Stimulated activated CD8-positive, alpha-beta memory T cell treated with anti-CD3 and anti-CD28 coated beads, Interleukin-15, amount 100 ng/mL, for 1 hour (primary cell): ENCODE results near the gene FAM124B.
"Not testable (repeated sequence)": the region's sequence is repeated elsewhere in the genome, so short reads cannot be mapped to it uniquely, and the experiment has no call there.

ENCODE experiments used
- DNase-seq: peaks from one replicate; pipeline ENCODE4 v3.0.0-alpha.2; 2020; ENCODE audit warnings: low read depth

Gene FAM124B

GRCh38 chr2:224412141-224413015 lies 10.5 kb upstream of the FAM124B start:
- DNase-seq = no peak

GRCh38 chr2:224410946-224411561 lies 9.1 kb upstream of the FAM124B start:
- no peak for DNase-seq

- DNase-seq = no peak
Measured at GRCh38 chr2:224408676-224409075, 6.8 kb upstream of the FAM124B start.

GRCh38 chr2:224407241-224407701 lies 5.4 kb upstream of the FAM124B start:
- DNase-seq = no peak

GRCh38 chr2:224405841-224406370 lies 4.0 kb upstream of the FAM124B start:
- no peak for DNase-seq

- DNase-seq = no peak
Measured at GRCh38 chr2:224405412-224405811, 3.5 kb upstream of the FAM124B start.

GRCh38 chr2:224404796-224405195 lies 2.9 kb upstream of the FAM124B start:
- DNase-seq = no peak

- no peak for DNase-seq
Measured at GRCh38 chr2:224403657-224404056, 1.8 kb upstream of the FAM124B start.

GRCh38 chr2:224400886-224401632 lies 848 bp downstream of the FAM124B start:
- no peak for DNase-seq

GRCh38 chr2:224400174-224400810 lies 1.6 kb downstream of the FAM124B start:
- DNase-seq = no peak

- DNase-seq = no peak
Measured at GRCh38 chr2:224398289-224398688, 3.6 kb downstream of the FAM124B start.

GRCh38 chr2:224397100-224397499 lies 4.8 kb downstream of the FAM124B start:
- DNase-seq = not testable (repeated sequence)

- DNase-seq = no peak
Measured at GRCh38 chr2:224395620-224396390, 6.1 kb downstream of the FAM124B start.

- no peak for DNase-seq
Measured at GRCh38 chr2:224393157-224393872, 8.6 kb downstream of the FAM124B start.

- no peak for DNase-seq
Measured at GRCh38 chr2:224392545-224392944, 9.4 kb downstream of the FAM124B start.

GRCh38 chr2:224389317-224389716 lies 12.6 kb downstream of the FAM124B start:
- no peak for DNase-seq

GRCh38 chr2:224386876-224387275 lies 15.0 kb downstream of the FAM124B start:
- DNase-seq = no peak

GRCh38 chr2:224382973-224383555 lies 18.8 kb downstream of the FAM124B start:
- DNase-seq = no peak

- not testable (repeated sequence) for DNase-seq
Measured at GRCh38 chr2:224382280-224382647, 19.6 kb downstream of the FAM124B start.
